ENCODE data around the gene KLK12.

- TF ChIP-seq, protein P1, sequence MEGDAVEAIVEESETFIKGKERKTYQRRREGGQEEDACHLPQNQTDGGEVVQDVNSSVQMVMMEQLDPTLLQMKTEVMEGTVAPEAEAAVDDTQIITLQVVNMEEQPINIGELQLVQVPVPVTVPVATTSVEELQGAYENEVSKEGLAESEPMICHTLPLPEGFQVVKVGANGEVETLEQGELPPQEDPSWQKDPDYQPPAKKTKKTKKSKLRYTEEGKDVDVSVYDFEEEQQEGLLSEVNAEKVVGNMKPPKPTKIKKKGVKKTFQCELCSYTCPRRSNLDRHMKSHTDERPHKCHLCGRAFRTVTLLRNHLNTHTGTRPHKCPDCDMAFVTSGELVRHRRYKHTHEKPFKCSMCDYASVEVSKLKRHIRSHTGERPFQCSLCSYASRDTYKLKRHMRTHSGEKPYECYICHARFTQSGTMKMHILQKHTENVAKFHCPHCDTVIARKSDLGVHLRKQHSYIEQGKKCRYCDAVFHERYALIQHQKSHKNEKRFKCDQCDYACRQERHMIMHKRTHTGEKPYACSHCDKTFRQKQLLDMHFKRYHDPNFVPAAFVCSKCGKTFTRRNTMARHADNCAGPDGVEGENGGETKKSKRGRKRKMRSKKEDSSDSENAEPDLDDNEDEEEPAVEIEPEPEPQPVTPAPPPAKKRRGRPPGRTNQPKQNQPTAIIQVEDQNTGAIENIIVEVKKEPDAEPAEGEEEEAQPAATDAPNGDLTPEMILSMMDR (tag by site-specific recombination; IDR thresholded peaks at IDR 0.05) = no peak
- TF ChIP-seq, protein P2, sequence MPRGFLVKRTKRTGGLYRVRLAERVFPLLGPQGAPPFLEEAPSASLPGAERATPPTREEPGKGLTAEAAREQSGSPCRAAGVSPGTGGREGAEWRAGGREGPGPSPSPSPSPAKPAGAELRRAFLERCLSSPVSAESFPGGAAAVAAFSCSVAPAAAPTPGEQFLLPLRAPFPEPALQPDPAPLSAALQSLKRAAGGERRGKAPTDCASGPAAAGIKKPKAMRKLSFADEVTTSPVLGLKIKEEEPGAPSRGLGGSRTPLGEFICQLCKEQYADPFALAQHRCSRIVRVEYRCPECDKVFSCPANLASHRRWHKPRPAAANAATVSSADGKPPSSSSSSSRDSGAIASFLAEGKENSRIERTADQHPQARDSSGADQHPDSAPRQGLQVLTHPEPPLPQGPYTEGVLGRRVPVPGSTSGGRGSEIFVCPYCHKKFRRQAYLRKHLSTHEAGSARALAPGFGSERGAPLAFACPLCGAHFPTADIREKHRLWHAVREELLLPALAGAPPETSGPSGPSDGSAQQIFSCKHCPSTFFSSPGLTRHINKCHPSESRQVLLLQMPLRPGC (tag by site-specific recombination; IDR thresholded peaks at IDR 0.05) = no peak
- TF ChIP-seq ZNF114 (tag by site-specific recombination; IDR thresholded peaks at IDR 0.05) (no peak), MEIS1 (CRISPR knock-in tag; IDR thresholded peaks at IDR 0.05; ENCODE audit: borderline replicate concordance) (no peak), PRDM10 (tag by site-specific recombination; IDR thresholded peaks at IDR 0.05) (no peak), ZBTB17 (tag by site-specific recombination; IDR thresholded peaks at IDR 0.05) (no peak), ZNF830 (tag by site-specific recombination; IDR thresholded peaks at IDR 0.05; ENCODE audit: low read depth) (no peak)
- TF ChIP-seq, protein P3, sequence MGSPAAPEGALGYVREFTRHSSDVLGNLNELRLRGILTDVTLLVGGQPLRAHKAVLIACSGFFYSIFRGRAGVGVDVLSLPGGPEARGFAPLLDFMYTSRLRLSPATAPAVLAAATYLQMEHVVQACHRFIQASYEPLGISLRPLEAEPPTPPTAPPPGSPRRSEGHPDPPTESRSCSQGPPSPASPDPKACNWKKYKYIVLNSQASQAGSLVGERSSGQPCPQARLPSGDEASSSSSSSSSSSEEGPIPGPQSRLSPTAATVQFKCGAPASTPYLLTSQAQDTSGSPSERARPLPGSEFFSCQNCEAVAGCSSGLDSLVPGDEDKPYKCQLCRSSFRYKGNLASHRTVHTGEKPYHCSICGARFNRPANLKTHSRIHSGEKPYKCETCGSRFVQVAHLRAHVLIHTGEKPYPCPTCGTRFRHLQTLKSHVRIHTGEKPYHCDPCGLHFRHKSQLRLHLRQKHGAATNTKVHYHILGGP (tag by site-specific recombination; IDR thresholded peaks at IDR 0.05) = no peak
- TF ChIP-seq, protein P4, sequence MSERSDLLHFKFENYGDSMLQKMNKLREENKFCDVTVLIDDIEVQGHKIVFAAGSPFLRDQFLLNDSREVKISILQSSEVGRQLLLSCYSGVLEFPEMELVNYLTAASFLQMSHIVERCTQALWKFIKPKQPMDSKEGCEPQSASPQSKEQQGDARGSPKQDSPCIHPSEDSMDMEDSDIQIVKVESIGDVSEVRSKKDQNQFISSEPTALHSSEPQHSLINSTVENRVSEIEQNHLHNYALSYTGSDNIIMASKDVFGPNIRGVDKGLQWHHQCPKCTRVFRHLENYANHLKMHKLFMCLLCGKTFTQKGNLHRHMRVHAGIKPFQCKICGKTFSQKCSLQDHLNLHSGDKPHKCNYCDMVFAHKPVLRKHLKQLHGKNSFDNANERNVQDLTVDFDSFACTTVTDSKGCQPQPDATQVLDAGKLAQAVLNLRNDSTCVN (tag by site-specific recombination; optimal IDR thresholded peaks at IDR 0.05) = no peak
These were observed 1.7 kb upstream of the KLK12 start for GRCh38 chr19:51036519-51036918.
